ENCODE results near the gene LPAR2.

GRCh38 chr19:19623383-19623782 lies 4.6 kb downstream of the LPAR2 start:
- TF ChIP-seq CTCF (IDR thresholded peaks at IDR 0.05) (no peak), POLR2AphosphoS5 (IDR thresholded peaks at IDR 0.05) (no peak), EP300 (IDR thresholded peaks at IDR 0.05) (no peak)
